NCI-H1417 (cell line): ENCODE measurements around the gene CKAP5.
A peak's percentile ranks its signal among the peaks of the same experiment; 100 is the strongest.

Experiments used
- DNase-seq, 3 experiments: peaks; one replicate each; lab custom pipeline; 2025; lab: John Stamatoyannopoulos, UW

Gene CKAP5

GRCh38 chr11:46845740-46846509, at the start of gene CKAP5:
TSS of gene CKAP5 (minus strand) at chr11:46846280. CDS start at chr11:46821231, 25,049 bp downstream.
- DNase-seq: peak; percentile 94 to 96 (median 96)

- DNase-seq: no peak
These were observed 49.7 kb upstream of the CKAP5 start for GRCh38 chr11:46895821-46896220.

- DNase-seq: no peak
These were observed 48.9 kb upstream of the CKAP5 start for GRCh38 chr11:46894961-46895360.

GRCh38 chr11:46894506-46894905, 48.4 kb upstream of the CKAP5 start:
- DNase-seq: peak in 2 of 3 experiments; percentile 57 to 79

GRCh38 chr11:46892838-46893237, 46.8 kb upstream of the CKAP5 start:
- no peak for DNase-seq

GRCh38 chr11:46892109-46892508, 46.0 kb upstream of the CKAP5 start:
- no peak for DNase-seq

- DNase-seq: no peak
These were observed 44.6 kb upstream of the CKAP5 start for GRCh38 chr11:46890665-46891064.

- peak; percentile 74 to 93 (median 91) for DNase-seq
These were observed 43.8 kb upstream of the CKAP5 start for GRCh38 chr11:46889689-46890475.

- no peak for DNase-seq
These were observed 43.2 kb upstream of the CKAP5 start for GRCh38 chr11:46889251-46889650.

GRCh38 chr11:46888636-46889035, 42.6 kb upstream of the CKAP5 start:
- DNase-seq: peak in 1 of 3 experiments; percentile 33

GRCh38 chr11:46886211-46886610, 40.1 kb upstream of the CKAP5 start:
- DNase-seq: no peak

- no peak for DNase-seq
These were observed 33.0 kb upstream of the CKAP5 start for GRCh38 chr11:46879056-46879585.

GRCh38 chr11:46877580-46877979, 31.5 kb upstream of the CKAP5 start:
- no peak for DNase-seq

GRCh38 chr11:46876471-46876870, 30.4 kb upstream of the CKAP5 start:
- no peak for DNase-seq

- no peak for DNase-seq
These were observed 28.5 kb upstream of the CKAP5 start for GRCh38 chr11:46874586-46874985.

- DNase-seq: no peak
These were observed 22.8 kb upstream of the CKAP5 start for GRCh38 chr11:46868912-46869311.

- no peak for DNase-seq
These were observed 19.3 kb upstream of the CKAP5 start for GRCh38 chr11:46865340-46865739.

- no peak for DNase-seq
These were observed 14.1 kb upstream of the CKAP5 start for GRCh38 chr11:46860218-46860617.

GRCh38 chr11:46858920-46859546, 13.0 kb upstream of the CKAP5 start:
- DNase-seq: no peak

- DNase-seq: no peak
These were observed 11.6 kb upstream of the CKAP5 start for GRCh38 chr11:46857666-46858065.

- DNase-seq: no peak
These were observed 10.7 kb upstream of the CKAP5 start for GRCh38 chr11:46856605-46857343.

GRCh38 chr11:46855863-46856262, 9.8 kb upstream of the CKAP5 start:
- DNase-seq: no peak
